Astrocyte of the hippocampus (primary cell): ENCODE results near the gene MAST4.

ENCODE experiments used
- DNase-seq: peaks from one replicate; pipeline ENCODE4 v3.0.0; 2011; ENCODE audit warnings: low read depth, low spot score

MAST4 gene

GRCh38 chr5:66841264-66841663 lies 245.1 kb downstream of the MAST4 start:
- DNase-seq = no peak

DNA sequence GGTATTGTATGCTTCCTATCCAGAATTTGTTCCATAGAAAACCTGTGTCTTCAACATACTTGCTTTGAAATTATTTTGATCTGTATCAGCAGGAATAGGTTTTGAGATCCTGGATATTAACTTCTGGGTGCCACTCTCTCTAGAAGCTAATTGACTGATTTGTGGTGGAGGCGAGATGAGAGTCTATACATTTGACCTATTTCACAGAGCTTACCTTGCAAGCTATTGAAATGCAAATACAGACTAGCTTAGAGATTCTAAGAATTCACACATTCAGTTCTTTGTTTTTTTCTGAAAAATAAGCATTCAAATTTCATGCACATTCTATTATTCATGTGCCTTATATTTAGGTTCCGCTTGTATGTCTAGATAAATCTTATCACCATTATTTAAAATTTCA lies 246.3 kb downstream of the MAST4 start:
- no peak for DNase-seq

DNA sequence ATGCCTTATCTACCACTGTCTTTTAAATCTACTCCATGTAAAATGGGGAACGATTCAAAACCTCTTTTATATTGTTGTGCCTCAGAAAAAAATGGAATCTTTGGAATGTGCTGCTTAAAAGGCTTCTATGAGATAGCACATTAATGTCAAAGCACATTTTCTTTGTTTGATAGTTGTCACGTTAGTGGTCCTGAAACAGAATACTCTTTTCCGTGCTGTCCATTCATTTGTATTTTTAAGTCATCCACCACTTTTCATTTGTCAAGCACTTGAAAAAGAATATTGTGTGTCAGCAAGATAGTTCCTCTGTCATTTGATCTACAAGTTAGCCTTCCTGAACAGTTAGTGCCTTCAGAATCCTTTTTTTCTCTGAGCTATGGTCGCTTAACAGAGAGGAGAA lies 246.9 kb downstream of the MAST4 start:
- DNase-seq = no peak

DNA sequence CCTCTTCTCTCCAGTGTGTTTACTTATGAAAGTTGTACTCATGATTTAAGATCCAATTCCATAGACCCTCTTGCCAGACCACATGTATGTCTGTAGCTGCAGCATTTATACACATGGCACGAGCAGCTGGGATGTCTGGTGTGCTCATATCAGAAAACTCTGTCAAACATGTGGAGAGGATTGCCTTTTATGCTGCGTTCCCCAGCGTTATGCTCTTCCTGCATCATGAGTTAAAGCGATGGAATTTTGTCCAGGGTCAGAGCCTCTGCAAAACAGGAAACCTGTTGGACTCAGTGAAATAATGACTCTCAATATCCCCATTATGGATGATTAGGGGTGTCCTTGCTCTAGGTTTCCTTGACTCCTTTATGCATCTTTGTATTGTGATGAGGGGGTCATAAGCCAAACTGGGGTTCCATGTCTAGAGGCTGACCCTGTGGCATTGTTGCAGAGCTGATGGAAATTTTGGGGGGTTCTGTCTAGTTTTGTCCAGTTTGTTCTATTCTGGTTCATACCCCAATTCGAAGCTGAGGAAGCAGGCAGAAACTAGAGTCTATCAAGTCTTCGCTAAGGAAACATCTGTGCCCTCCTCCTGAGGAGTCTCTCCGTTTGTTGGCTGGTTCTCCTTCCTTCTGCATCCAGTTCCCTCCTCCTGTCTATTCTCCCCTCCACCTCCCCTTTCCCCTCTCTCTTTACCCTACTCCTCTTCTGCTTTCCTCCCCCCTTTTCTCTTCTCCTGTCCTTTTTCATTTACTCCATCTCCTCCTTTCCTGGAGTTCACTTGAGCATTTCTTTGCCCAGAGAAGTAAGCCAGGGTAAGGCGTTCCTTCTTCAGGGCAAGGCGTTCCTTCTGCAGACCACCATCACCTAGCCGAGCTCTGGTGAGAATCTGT lies 252.8 kb downstream of the MAST4 start:
- DNase-seq = no peak

GRCh38 chr5:66849803-66850202 lies 253.6 kb downstream of the MAST4 start:
- DNase-seq = peak; percentile 44

GRCh38 chr5:66850354-66851075 lies 254.3 kb downstream of the MAST4 start:
- DNase-seq = no peak

DNA sequence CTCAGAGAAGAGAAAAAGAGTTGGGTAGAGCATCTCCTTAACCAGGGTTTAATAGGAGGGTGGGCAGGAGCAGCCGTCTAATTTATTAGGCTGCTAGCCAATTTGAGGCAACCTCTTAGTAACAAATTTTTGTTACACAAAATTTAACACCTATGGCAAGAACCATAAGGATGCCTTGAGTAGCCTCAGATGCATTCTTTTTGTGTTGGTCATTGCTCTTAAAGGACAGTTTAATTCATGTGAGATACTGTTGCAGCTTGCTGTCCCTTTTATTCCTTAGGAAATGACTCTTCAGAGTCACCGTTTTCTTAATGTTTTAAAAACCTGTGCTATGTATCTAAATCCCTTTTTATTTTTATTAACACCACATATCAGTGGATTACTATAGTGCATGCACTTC lies 255.1 kb downstream of the MAST4 start:
- DNase-seq = no peak

- DNase-seq = no peak
These were observed 258.2 kb downstream of the MAST4 start for GRCh38 chr5:66854416-66854815.

DNA sequence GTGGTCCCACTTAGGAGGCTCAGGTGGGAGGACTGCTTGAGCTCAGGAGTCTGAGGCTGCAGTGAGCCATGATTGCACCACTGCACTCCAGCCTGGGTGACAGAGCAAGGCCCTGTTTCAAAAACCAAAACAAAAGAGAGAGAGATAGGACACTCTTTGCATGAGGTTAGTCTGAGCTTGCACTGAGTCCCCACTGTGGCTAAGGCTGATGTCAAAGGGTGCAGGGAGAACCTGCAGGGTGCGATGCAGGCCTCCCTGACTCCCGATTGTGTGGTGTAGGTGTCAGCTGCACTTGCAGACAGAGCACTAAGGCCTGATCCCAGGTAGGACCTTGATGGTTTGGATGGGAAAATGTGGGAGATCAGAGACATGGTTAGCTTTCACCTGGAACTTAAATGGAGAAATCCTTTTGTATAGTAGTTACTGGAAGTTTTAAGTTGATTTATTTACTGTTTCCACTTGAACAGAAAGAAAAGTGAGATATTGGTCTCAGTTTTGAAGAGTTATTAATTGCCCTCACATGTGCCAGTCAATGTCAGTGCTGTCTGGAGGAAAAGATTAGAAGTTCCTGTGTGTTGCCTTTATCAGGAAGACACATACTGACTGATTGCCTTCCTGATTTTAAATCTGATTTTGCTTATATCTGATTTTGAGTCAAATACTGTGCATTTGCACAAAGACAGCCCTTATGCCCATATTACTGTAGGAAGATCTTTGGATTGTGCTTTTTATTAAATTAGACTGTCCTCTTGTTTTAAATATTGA lies 260.0 kb downstream of the MAST4 start:
- no peak for DNase-seq

- DNase-seq = no peak
These were observed 263.3 kb downstream of the MAST4 start for GRCh38 chr5:66859526-66859925.

DNA sequence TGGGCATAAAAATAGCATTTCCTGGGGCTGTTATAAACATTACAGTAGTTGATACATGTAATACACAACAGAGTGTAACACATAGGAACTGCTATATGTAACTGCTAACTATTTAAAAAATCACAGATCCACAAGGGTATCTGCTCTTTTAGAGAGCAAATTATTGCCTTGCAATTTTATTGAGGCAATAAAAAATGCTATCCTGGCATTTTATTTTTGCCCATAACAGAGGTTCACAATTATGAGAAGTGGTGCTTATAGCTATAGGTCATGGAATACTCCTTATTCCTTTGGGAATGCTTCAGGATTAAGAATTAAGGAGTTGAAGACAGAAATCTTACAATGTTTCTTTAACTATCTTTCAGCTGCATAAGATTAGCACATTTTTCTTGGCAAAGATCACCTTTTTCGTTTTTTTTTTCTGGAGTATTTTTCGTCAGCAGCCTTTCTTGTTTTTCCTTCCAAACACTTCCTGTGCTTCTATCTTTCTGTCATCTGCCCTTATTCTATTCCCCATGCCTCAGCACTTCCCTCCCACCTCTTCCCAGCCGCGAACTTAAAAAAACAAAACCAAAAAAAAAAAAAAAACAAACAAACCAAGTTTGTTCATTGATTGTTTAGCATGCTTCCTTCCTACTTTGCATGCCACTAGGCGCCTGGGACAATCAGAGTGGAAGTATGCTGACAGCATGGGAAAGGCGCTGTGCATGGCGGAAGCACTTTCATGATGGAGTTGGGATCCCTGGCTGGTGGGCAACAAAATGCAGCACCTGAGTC lies 264.2 kb downstream of the MAST4 start:
- peak; percentile 44 for DNase-seq

DNA sequence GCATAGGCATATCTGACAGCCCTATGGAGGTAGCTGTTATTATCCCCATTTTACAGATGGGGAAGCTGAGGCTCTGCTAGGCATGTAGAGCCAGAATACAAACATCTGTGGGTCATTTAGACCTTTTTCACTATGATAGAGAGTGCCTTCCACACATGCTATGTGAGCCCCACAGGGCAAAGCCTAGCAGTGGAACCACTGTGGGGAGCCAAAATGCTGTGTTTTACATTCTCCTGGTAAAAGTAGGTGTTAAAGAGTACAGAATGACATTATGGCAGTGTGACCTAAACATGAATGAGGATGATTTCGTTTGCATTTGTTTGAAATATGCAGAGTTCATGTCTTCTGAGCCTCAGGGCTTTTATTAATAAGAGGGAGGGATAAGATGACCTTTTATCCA lies 265.2 kb downstream of the MAST4 start:
- no peak for DNase-seq

DNA sequence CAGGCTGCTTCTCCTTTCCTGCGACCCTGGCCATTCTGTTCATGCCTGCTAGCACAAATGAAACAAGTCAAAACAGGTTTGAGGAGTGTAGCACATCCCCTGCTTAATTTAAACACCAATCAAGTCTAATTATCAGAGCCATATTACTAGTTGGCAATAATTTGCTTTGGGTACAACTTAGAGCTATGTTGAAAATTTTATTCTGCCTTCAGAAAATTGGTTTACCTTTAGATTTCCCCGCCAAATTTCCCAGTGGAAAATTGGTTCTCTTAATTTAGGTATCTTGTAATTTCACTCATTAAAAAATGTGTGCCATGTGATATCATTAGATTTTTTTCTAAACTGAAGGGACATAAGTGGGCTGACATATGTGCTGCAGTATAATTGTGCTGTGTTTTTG lies 265.8 kb downstream of the MAST4 start:
- no peak for DNase-seq

DNA sequence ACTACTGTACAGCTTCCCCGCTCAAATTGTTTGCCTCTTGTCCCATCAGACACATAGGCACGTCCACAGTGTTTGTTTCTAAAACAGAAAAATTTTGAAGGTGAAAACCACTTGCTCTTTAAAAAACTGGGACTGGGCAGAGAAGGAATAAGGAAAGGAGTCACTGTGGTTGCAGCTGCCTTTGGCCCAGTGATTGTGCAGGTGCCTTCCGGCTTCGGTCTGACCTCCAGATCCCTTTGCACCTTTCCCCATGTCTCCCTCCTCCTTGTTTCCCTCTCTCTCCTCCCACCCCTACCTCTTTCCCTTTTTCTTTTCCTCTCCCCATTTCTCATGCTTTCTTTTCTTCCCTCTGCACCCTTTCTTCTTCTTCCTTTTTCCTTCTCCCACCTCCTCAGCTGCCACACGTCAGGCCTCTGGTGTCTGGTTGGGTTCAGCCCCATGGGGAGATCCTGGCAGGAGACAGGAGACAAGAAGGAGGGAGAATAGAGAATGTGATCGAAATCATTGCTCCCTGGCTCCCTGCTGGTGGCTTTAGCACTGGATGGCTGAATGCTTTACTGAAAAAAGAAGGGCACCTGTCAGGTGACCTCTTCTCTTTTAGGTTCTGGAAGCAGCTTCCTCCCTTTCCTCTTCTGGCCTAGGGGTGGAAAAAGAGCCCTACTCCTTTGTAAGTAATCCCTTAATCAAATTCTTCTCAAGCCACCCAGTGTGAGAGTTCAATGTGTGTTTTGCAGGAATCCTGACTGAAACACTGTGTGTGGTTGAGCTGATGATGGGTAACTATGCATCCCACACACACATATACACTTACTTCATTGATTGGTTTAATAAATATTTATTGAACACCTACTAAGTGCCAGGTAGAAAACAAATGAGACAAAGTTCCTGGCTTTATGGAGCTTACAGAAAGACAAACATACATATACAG lies 267.3 kb downstream of the MAST4 start:
- no peak for DNase-seq

GRCh38 chr5:66864240-66864884 lies 268.2 kb downstream of the MAST4 start:
- peak; percentile 50 for DNase-seq

DNA sequence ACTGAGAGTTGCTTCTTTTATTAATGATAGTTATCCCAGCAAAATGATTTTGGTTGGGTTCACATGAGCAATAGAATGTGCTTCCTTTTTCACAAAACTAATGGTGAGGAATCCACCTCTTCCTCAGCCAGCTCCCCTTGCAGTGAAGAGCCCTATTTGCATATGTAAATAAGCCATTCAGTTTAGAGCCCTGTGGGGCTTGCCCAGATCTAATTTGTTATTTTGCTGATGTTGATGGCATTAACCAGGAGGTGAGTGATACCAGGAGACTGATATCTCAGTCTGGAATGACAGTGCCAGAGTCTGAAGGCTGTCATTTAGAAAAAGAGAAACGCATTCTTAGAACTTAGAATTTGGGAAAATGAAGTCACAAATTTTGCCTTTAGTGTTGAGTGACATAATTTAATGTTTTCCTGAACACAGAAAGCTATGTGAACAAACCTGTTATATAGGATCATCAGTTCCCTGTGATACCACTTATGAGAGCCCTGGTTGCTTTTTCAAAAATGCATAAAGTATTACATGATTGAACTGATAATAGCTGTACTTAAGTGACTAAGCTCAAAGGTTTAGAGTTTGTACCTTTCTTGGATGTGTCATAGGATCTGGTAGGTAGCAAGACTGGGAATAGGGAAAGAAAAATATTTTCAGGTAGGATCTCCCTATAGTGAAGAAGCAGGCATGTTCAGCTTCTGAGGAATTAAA lies 271.6 kb downstream of the MAST4 start:
- DNase-seq = no peak

DNA sequence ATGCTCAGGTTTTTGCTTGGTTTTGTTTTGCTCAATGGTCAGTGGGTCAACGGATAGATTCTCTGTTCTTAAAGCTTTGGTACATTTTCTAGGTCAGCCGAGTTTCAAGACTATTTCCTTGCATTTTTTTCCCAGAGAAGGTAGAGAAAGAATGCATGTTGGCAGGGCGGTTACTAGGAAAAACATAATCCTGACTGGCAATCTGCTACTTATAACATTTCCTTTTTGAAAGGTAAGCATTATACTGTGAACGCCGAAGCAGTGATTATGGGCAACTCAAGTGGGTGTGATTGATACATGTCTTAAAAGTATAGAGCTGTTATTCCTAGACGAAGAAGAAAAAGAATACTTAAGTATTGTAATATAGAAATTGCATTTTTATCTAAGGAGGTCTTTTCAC lies 273.2 kb downstream of the MAST4 start:
- DNase-seq = no peak

DNA sequence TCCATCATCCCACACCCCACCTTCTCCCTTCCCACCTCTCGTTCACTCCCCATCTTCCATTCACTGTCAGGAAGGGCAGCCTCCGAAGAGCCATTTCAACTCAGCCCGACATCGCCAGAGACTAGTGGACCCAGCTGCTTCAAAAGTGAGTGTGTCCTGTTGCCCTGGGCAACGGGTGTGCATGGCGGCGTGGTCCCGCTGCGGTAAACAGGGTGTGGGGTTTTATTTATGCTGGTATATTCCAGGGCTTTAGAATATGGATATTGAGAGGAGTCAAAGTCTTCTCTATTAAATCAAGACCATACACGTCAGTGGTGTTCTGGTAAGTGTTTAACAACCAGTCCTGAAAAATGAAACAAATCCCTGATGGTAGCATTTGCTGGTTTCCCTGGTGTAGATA lies 274.5 kb downstream of the MAST4 start:
- DNase-seq = no peak

DNA sequence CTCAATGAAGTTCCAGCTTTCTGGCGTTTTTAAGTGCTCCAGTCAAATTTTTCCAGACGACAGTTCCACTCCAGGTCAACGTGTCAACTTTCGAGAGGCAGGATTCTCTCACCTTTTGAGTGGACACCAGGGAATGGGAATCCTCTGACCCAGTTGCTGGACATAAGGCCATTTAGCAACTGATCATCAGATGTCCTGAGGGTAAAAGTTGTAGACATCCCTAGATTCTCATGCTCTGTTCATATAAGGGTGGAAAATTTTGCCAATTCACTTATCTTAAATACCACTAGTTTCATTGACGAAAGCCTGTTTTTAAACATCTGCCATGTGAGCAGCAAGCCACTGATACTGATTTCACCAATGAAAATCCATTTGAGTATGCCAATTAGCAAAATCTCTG lies 275.5 kb downstream of the MAST4 start:
- no peak for DNase-seq
